MM.1S (cell line): ENCODE results near the gene IRF1.
A peak's percentile ranks its signal among the peaks of the same experiment; 100 is the strongest.

Source experiments
- DNase-seq: peaks from one replicate; pipeline ENCODE4 v3.0.0-alpha.2; 2015
- H2AFZ ChIP-seq: fragments of 300-600 bp; sonication (generic); 2 replicates; pipeline ENCODE4 v1.6.0; 2016; ENCODE audit warnings: antibody characterized with exemption, low read length
- H3F3A ChIP-seq: fragments of 300-600 bp; sonication (generic); 2 replicates; pipeline ENCODE4 v1.6.1; 2016; ENCODE audit warnings: mild to moderate bottlenecking, antibody characterized with exemption, low read length, moderate library complexity, mixed read lengths; ENCODE audit not compliant: insufficient read depth
- H3K27ac ChIP-seq: fragments of 300-600 bp; sonication (generic); 2 replicates; pipeline ENCODE4 v1.5.1; 2016; ENCODE audit warnings: mild to moderate bottlenecking, low read length
- H3K27me3 ChIP-seq: fragments of 300-600 bp; sonication (generic); replicated peaks from 2 replicates; pipeline ENCODE4 v1.6.0; 2016; ENCODE audit warnings: low read length; ENCODE audit not compliant: insufficient read depth
- H3K36me3 ChIP-seq: fragments of 300-600 bp; sonication (generic); replicated peaks from 2 replicates; pipeline ENCODE4 v1.6.1; 2016; ENCODE audit warnings: mild to moderate bottlenecking, low read length, mixed read lengths; ENCODE audit not compliant: insufficient read depth
- H3K4me1 ChIP-seq: fragments of 300-600 bp; sonication (generic); 2 replicates; pipeline ENCODE4 v1.6.1; 2016; ENCODE audit warnings: low read length, mixed read lengths
- H3K4me2 ChIP-seq: fragments of 300-600 bp; sonication (generic); 2 replicates; pipeline ENCODE4 v1.6.0; 2016; ENCODE audit warnings: low read depth, low read length
- H3K4me3 ChIP-seq: fragments of 300-600 bp; sonication (generic); 2 replicates; pipeline ENCODE4 v1.5.1; 2016; ENCODE audit warnings: low read length, mixed read lengths
- H3K79me2 ChIP-seq: fragments of 300-600 bp; sonication (generic); 2 replicates; pipeline ENCODE4 v1.6.1; 2016; ENCODE audit warnings: mixed run types, low read length, mixed read lengths
- H3K9ac ChIP-seq: fragments of 300-600 bp; sonication (generic); 2 replicates; pipeline ENCODE4 v1.6.1; 2016; ENCODE audit warnings: low read length, mixed read lengths
- H3K9me2 ChIP-seq: fragments of 300-600 bp; sonication (generic); replicated peaks from 2 replicates; pipeline ENCODE4 v1.6.1; 2016; ENCODE audit warnings: mild to moderate bottlenecking, low read length, mixed read lengths; ENCODE audit not compliant: insufficient read depth
- H3K9me3 ChIP-seq: fragments of 300-600 bp; sonication (generic); replicated peaks from 2 replicates; pipeline ENCODE4 v1.6.1; 2016; ENCODE audit warnings: mild to moderate bottlenecking, low read length, mixed read lengths; ENCODE audit not compliant: insufficient read depth
- H4K20me1 ChIP-seq: fragments of 300-600 bp; sonication (generic); 2 replicates; pipeline ENCODE4 v1.6.1; 2016; ENCODE audit warnings: mild to moderate bottlenecking, low read length, moderate library complexity, mixed read lengths; ENCODE audit not compliant: insufficient read depth
- CTCF ChIP-seq: fragments of 300-600 bp; sonication (generic); IDR thresholded peaks from 2 replicates; pipeline ENCODE4 v1.5.1; 2016; ENCODE audit warnings: antibody characterized with exemption, low read length, mixed read lengths
- EZH2 ChIP-seq: fragments of 300-600 bp; sonication (generic); optimal IDR thresholded peaks from 2 replicates; pipeline ENCODE3; 2017; ENCODE audit warnings: low read depth, mild to moderate bottlenecking, antibody characterized with exemption, low read length, mixed read lengths
- EZH2phosphoT487 ChIP-seq: fragments of 300-600 bp; sonication (generic); IDR thresholded peaks from 2 replicates; pipeline ENCODE4 v1.6.1; 2018; ENCODE audit warnings: antibody characterized with exemption, low read length

The IRF1 gene

GRCh38 chr5:132459983-132460838 lies 30.4 kb downstream of the IRF1 start:
- Histone ChIP-seq H3K9me2 (no peaks in the 10 kb centered on the region), H4K20me1 (no peaks in the 10 kb centered on the region), H3K4me1 (peaks cover 98% of the 10 kb centered on the region), H3K4me2 (no peak overlapping the region), H3F3A (peaks cover 70% of the 10 kb centered on the region), H3K9me3 (no peaks in the 10 kb centered on the region), H3K4me3 (no peak overlapping the region), H3K9ac (no peak overlapping the region), H3K79me2 (peaks cover 72% of the 10 kb centered on the region), H3K27me3 (no peaks in the 10 kb centered on the region), H3K27ac (peak overlapping the region; percentile 98; the same call in 1 of the 2 replicates), H2AFZ (no peak overlapping the region), H3K36me3 (no peaks in the 10 kb centered on the region)
- no peak for DNase-seq
- TF ChIP-seq CTCF, result peak; percentile 28
- TF ChIP-seq EZH2, result no peak
- no peak for TF ChIP-seq EZH2phosphoT487

GRCh38 chr5:132459031-132459982 lies 31.3 kb downstream of the IRF1 start:
- peak overlapping the region; percentile 97 for H3K4me2 ChIP-seq
- TF ChIP-seq CTCF, result no peak
- TF ChIP-seq EZH2phosphoT487, result no peak
- TF ChIP-seq EZH2, result no peak
- H3K4me1 ChIP-seq, result peaks cover 98% of the 10 kb centered on the region

GRCh38 chr5:132458651-132459030 lies 31.9 kb downstream of the IRF1 start:
- Histone ChIP-seq H3K4me3 (no peak overlapping the region), H3K4me1 (peaks cover 98% of the 10 kb centered on the region), H3K79me2 (peaks cover 82% of the 10 kb centered on the region)

More at GRCh38 chr5:132459031-132459982, 31.3 kb downstream of the IRF1 start:
- no peak for DNase-seq
- Histone ChIP-seq H3K9me2 (no peaks in the 10 kb centered on the region), H4K20me1 (no peaks in the 10 kb centered on the region), H3K36me3 (no peaks in the 10 kb centered on the region), H3K79me2 (peaks cover 76% of the 10 kb centered on the region), H3F3A (peaks cover 69% of the 10 kb centered on the region), H3K27me3 (no peaks in the 10 kb centered on the region), H3K27ac (peak overlapping the region; percentile 98), H3K4me3 (no peak overlapping the region), H2AFZ (no peak overlapping the region), H3K9ac (peak overlapping the region; percentile 88; the same call in 1 of the 2 replicates), H3K9me3 (no peaks in the 10 kb centered on the region)

More at GRCh38 chr5:132458651-132459030, 31.9 kb downstream of the IRF1 start:
- Histone ChIP-seq H3K9ac (peak overlapping the region; percentile 88; the same call in 1 of the 2 replicates), H2AFZ (no peak overlapping the region), H3K27ac (peak overlapping the region; percentile 98), H4K20me1 (no peaks in the 10 kb centered on the region), H3K27me3 (no peaks in the 10 kb centered on the region), H3K9me2 (no peaks in the 10 kb centered on the region), H3K36me3 (no peaks in the 10 kb centered on the region), H3F3A (peaks cover 63% of the 10 kb centered on the region), H3K9me3 (no peaks in the 10 kb centered on the region), H3K4me2 (peak overlapping the region; percentile 97)
- DNase-seq, result peak; percentile 79
- TF ChIP-seq CTCF (no peak), EZH2phosphoT487 (no peak), EZH2 (no peak)
